Measurements from ENCODE around the gene GJC1. TPM values are rescaled to one million over a fixed set of nuclear protein-coding genes. Genes with fewer than 3 reads are reported as not detected.

Gene GJC1
- total and polyA plus RNA-seq, 9 of the 15 experiments (the other 6 are each of a cell fraction or from before 2014, with no cell fraction given): 0.04 to 1.4 (median 0.18) TPM; not detected in 1

GRCh38 chr17:44775136-44775837 is 54.8 kb downstream of the GJC1 start (continued):
- TF ChIP-seq CUX1 (CRISPR knock-in tag; IDR thresholded peaks at IDR 0.05): no peak
- no peak for TF ChIP-seq DIDO1 (tag; IDR thresholded peaks at IDR 0.05; ENCODE audit: low read depth)
- TF ChIP-seq ZNF408 (CRISPR knock-in tag; IDR thresholded peaks at IDR 0.05; ENCODE audit: low read depth): no peak
- TF ChIP-seq ZNF224 (CRISPR knock-in tag; IDR thresholded peaks at IDR 0.05): no peak
- TF ChIP-seq, protein P1, sequence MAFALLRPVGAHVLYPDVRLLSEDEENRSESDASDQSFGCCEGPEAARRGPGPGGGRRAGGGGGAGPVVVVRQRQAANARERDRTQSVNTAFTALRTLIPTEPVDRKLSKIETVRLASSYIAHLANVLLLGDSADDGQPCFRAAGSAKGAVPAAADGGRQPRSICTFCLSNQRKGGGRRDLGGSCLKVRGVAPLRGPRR (CRISPR knock-in tag; IDR thresholded peaks at IDR 0.05): no peak
- TF ChIP-seq CEBPZ (IDR thresholded peaks at IDR 0.05; ENCODE audit: borderline replicate concordance, low read depth, low read length): no peak
- no peak for TF ChIP-seq NUFIP1 (IDR thresholded peaks at IDR 0.05; ENCODE audit: partially characterized antibody)
- TF ChIP-seq RCOR1 (IDR thresholded peaks at IDR 0.05; ENCODE audit: borderline replicate concordance in 1 of 2, low read depth in 2 of 2, low read length in 2 of 2): no peak; a peak in 1 of 4 replicates
- no peak for TF ChIP-seq XRCC4 (IDR thresholded peaks at IDR 0.05; ENCODE audit: extremely low read depth, insufficient read depth, insufficient read length)
- TF ChIP-seq HLTF (IDR thresholded peaks at IDR 0.05): 0 out of 2 replicates have a peak, but pooled peaks have one; percentile 6
- TF ChIP-seq, protein P2, sequence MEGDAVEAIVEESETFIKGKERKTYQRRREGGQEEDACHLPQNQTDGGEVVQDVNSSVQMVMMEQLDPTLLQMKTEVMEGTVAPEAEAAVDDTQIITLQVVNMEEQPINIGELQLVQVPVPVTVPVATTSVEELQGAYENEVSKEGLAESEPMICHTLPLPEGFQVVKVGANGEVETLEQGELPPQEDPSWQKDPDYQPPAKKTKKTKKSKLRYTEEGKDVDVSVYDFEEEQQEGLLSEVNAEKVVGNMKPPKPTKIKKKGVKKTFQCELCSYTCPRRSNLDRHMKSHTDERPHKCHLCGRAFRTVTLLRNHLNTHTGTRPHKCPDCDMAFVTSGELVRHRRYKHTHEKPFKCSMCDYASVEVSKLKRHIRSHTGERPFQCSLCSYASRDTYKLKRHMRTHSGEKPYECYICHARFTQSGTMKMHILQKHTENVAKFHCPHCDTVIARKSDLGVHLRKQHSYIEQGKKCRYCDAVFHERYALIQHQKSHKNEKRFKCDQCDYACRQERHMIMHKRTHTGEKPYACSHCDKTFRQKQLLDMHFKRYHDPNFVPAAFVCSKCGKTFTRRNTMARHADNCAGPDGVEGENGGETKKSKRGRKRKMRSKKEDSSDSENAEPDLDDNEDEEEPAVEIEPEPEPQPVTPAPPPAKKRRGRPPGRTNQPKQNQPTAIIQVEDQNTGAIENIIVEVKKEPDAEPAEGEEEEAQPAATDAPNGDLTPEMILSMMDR (IDR thresholded peaks at IDR 0.05 in 2 of 3, conservative IDR thresholded peaks at IDR 0.05 in 1 of 3; ENCODE audit: insufficient read depth in 2 of 3, low read depth in 1 of 3, low read length in 3 of 3): no peak
- no peak for TF ChIP-seq HDAC6 (IDR thresholded peaks at IDR 0.05; ENCODE audit: low read depth, low read length)
- TF ChIP-seq ESRRB (CRISPR knock-in tag; IDR thresholded peaks at IDR 0.05; ENCODE audit: borderline replicate concordance): no peak
- TF ChIP-seq ELK1 (CRISPR knock-in tag; IDR thresholded peaks at IDR 0.05): no peak
